Dermis blood vessel endothelial cell (primary cell): ENCODE results near the gene HDLBP. TPM values are rescaled to one million over a fixed set of nuclear protein-coding genes. Genes with fewer than 3 reads are reported as not detected.

Experiments
- DNase-seq: peaks from one replicate; pipeline ENCODE4 v3.0.0; 2010
- total RNA-seq: library from RNA; depleted of rRNA; stranded (reverse); fragments of >200 nt; gene quantifications from 2 replicates; pipeline ENCODE4 v1.2.3, GENCODE V29; 2014

Gene HDLBP
- total RNA-seq, 1 donor from 2014 or later = 594 TPM

- no peak for DNase-seq
These were observed 126.2 kb downstream of the HDLBP start for GRCh38 chr2:241189093-241189855.

DNA sequence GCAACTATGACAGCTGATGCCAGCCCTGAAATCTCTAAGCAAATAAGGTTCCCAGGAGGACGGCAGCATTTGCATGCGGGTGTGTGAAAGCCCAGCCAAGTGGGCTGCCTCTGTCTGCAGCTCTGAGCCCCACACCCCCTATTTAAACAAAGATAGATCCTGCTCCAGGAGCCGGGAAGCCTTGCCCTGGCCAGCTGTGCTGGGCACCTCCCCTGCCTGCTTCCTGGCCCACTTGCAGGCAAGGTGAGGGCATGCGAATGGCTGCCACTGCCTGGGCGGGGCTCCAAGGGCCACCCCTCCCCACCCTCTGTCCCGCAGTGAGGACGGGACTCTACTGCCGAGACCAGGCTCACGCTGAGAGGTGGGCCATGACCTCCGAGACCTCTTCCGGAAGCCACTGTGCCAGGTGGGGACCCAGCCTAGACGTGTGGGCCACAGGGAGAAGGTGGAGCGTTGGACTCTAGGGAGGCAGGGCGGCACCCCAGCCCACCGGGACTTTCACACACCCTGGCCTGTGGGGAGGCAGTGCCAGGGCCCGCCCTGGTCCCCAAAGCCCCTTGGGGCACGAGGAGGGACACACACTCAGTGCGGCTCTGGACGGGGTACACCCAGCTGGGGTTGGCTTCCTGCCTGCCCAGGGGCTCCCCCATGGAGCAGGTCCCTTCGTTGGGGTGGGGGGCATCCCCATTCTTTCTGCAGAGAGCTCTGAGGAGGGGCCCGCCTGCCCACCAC lies 126.9 kb downstream of the HDLBP start, which contains the start of gene ANO7:
TSS of gene ANO7 (plus strand) at position 317 of the 732 bp plus-strand sequence. CDS start 1,387 bp downstream, outside the sequence.
- no peak for DNase-seq

GRCh38 chr2:241187918-241188234 lies 127.6 kb downstream of the HDLBP start:
- no peak for DNase-seq

- DNase-seq = no peak
These were observed 128.2 kb downstream of the HDLBP start for GRCh38 chr2:241187101-241187917.

DNA sequence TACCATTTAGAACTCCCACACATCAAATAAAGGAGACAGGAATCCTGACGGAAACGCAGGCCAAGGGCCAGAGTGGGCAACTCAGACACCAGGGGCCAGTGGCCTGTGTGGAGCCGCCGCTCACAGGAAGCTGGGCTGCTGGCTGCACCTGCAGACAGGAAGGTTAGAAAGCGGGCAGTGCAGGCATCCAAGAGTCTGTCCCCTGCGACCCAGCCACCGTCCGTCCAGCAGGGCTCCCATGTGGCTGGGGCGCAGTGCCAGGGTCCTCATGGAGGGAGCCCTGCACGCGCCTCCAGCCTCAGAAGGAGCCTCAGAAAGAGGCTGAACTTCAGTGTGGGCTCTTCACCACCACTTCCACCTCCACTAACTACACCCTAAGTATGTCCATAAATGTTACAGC lies 129.5 kb downstream of the HDLBP start:
- peak; percentile 10 for DNase-seq

GRCh38 chr2:241184901-241185300 lies 130.6 kb downstream of the HDLBP start:
- no peak for DNase-seq

DNA sequence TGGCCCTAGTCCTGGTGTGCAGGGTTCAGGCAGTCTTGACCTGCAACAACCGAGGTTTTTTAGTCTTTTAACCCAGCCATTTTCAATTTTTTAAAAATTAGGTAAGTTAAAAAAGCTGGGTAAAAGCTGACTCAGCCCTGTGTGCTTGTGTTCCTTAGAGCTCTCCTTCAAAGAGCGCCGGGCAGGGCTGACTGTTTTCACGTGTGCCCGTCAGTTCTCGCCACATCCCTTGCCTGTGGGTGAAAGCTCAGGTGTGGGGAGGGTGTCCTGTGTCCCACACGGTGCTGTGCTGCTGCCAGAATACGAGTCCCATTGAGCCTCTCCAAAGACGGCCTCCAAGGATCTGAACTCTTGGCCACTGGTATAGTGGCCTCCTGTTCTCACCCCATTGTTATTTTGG lies 132.3 kb downstream of the HDLBP start:
- no peak for DNase-seq

DNA sequence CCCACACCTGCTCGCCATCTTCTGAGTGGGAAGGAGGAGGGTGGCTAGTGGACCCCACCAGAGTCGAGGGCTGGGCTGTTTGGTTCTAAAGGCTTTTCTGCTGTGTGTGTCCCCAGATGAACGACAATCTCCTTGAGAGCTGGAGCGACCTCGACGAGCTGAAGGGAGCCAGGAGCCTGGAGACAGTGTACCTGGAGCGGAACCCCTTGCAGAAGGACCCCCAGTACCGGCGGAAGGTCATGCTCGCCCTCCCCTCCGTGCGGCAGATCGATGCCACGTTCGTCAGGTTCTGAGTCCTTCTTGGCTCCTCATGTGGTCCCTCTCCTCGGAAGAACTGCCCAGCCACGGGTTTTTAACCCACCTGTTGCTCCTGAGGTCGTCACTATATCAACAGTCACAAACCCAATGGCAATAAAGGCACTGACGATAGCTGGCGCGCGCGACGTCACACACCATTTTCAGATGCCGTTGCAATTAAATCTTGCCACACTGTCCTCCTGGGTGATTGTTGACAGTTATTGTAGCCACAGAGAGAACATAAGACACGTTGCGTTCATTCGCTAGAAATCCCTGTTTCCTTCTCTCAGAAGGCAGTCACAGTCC lies 132.8 kb downstream of the HDLBP start:
- no peak for DNase-seq

- DNase-seq = no peak
These were observed 133.3 kb downstream of the HDLBP start for GRCh38 chr2:241182126-241182525.

GRCh38 chr2:241180495-241180894 lies 135.0 kb downstream of the HDLBP start:
- no peak for DNase-seq

GRCh38 chr2:241179899-241180298 lies 135.6 kb downstream of the HDLBP start:
- DNase-seq = no peak

DNA sequence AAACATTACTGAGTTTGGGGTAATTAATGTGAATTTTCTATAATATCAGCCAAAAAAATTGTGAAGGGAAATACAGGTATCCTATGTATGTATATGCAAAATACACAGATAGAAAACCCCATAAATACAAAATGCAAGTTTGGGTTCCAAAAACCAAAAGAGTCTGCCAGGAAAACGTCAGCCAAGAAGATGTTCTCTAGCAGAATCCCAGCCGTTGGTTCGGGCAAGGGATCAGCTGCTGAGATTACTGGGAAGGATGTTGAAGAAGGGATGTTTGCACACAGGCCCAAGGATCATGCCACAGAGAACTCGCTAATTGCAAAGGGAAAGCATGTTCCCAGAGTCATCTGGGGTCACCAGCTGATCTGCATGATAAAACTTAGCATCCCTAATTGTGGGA lies 136.5 kb downstream of the HDLBP start:
- no peak for DNase-seq

GRCh38 chr2:241177526-241178334 lies 137.7 kb downstream of the HDLBP start:
- no peak for DNase-seq

Other genes starting within 250 kb of the HDLBP start
- 37.6 and 43.2 TPM in 2 replicates for gene MTERF4, start 213.4 kb downstream of the HDLBP start, total RNA-seq
- 4.4 and 9.2 TPM in 2 replicates for gene PASK, start 166.2 kb downstream of the HDLBP start, total RNA-seq
- 47.6 and 55.1 TPM in 2 replicates for gene PPP1R7, start 165.2 kb downstream of the HDLBP start, total RNA-seq
- 0.34 and 1.1 TPM in 2 replicates for gene ANO7, start 127.0 kb downstream of the HDLBP start, total RNA-seq
- 529 and 622 TPM in 2 replicates for gene SEPTIN2, start 253 bp upstream of the HDLBP start, total RNA-seq
- 38.3 and 43.8 TPM in 2 replicates for gene FARP2, start 40.6 kb upstream of the HDLBP start, total RNA-seq
- gene STK25, start 192.9 kb upstream of the HDLBP start, total RNA-seq = 445 and 536 TPM in 2 replicates
- 88.1 and 99.4 TPM in 2 replicates for gene BOK, start 243.1 kb upstream of the HDLBP start, total RNA-seq